Measurements from ENCODE around the gene MVB12A. TPM values are rescaled to one million over a fixed set of nuclear protein-coding genes. Genes with fewer than 3 reads are reported as not detected.

Gene MVB12A
- total RNA-seq, 1 donor from 2014 or later = 33.2 TPM

GRCh38 chr19:17448131-17448967, 28.5 kb downstream of the MVB12A start, which contains the start of gene TMEM221:
Gene TMEM221, minus strand, starts transcription at chr19:17448668. Its CDS starts 206 bp downstream, at chr19:17448462.
- H3K36me3 Mint-ChIP-seq = no peaks in the 10 kb centered on the region
- peak; percentile 83 for DNase-seq (ENCODE audit: low spot score)
- H3K36me3 ChIP-seq = no peaks in the 10 kb centered on the region
- peaks cover 17% of the 10 kb centered on the region for H3K27me3 Mint-ChIP-seq (ENCODE audit: insufficient read depth, low read depth)
- H4K20me1 ChIP-seq (ENCODE audit: low read depth) = no peaks in the 10 kb centered on the region
- H3K9ac ChIP-seq = no peak within 1 kb of the TSS
- H3K4me2 ChIP-seq = peak within 1 kb of the TSS; percentile 91
- H3K4me1 Mint-ChIP-seq = peaks cover 10% of the 10 kb centered on the region
- peaks cover 47% of the 10 kb centered on the region for H3K27me3 ChIP-seq
- peak within 1 kb of the TSS; percentile 78 for H3K4me3 Mint-ChIP-seq
- TF ChIP-seq EZH2phosphoT487 (IDR thresholded peaks at IDR 0.05) = no peak
- TF ChIP-seq, protein P1, sequence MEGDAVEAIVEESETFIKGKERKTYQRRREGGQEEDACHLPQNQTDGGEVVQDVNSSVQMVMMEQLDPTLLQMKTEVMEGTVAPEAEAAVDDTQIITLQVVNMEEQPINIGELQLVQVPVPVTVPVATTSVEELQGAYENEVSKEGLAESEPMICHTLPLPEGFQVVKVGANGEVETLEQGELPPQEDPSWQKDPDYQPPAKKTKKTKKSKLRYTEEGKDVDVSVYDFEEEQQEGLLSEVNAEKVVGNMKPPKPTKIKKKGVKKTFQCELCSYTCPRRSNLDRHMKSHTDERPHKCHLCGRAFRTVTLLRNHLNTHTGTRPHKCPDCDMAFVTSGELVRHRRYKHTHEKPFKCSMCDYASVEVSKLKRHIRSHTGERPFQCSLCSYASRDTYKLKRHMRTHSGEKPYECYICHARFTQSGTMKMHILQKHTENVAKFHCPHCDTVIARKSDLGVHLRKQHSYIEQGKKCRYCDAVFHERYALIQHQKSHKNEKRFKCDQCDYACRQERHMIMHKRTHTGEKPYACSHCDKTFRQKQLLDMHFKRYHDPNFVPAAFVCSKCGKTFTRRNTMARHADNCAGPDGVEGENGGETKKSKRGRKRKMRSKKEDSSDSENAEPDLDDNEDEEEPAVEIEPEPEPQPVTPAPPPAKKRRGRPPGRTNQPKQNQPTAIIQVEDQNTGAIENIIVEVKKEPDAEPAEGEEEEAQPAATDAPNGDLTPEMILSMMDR (IDR thresholded peaks at IDR 0.05) = peak; percentile 74
- peak; percentile 42 for TF ChIP-seq EZH2 (IDR thresholded peaks at IDR 0.05)
- no peak within 1 kb of the TSS for H3K27ac Mint-ChIP-seq
- no peaks in the 10 kb centered on the region for H3K4me1 ChIP-seq
- peaks cover 4% of the 10 kb centered on the region for H3K9me3 Mint-ChIP-seq
- no peaks in the 10 kb centered on the region for H3K9me3 ChIP-seq (ENCODE audit: low read depth)
- peak within 1 kb of the TSS; percentile 61 for H2AFZ ChIP-seq (replicated peaks)
- H3F3A ChIP-seq (ENCODE audit: low read depth) = peaks cover 18% of the 10 kb centered on the region
- peak within 1 kb of the TSS; percentile 60 for H3K4me3 ChIP-seq
- no peaks in the 10 kb centered on the region for H3K79me2 ChIP-seq (ENCODE audit: low read depth)
- no peak within 1 kb of the TSS for H3K27ac ChIP-seq

- Mint-ChIP-seq H3K9me3 (peaks cover 4% of the 10 kb centered on the region), H3K4me1 (peaks cover 25% of the 10 kb centered on the region), H3K36me3 (no peaks in the 10 kb centered on the region), H3K27me3 (ENCODE audit: insufficient read depth, low read depth) (peaks cover 32% of the 10 kb centered on the region), H3K27ac (no peak overlapping the region), H3K4me3 (peak overlapping the region; percentile 33)
- no peaks in the 10 kb centered on the region for H4K20me1 ChIP-seq (ENCODE audit: low read depth)
- H3F3A ChIP-seq (ENCODE audit: low read depth) = peaks cover 26% of the 10 kb centered on the region
- peaks cover 6% of the 10 kb centered on the region for H3K4me1 ChIP-seq
- no peak overlapping the region for H3K9ac ChIP-seq
- H3K4me2 ChIP-seq = no peak overlapping the region
- peaks cover 67% of the 10 kb centered on the region for H3K27me3 ChIP-seq
- no peak for TF ChIP-seq EZH2 (IDR thresholded peaks at IDR 0.05)
- TF ChIP-seq, protein P1 (IDR thresholded peaks at IDR 0.05) = no peak
- TF ChIP-seq EZH2phosphoT487 (IDR thresholded peaks at IDR 0.05) = no peak
- H3K79me2 ChIP-seq (ENCODE audit: low read depth) = no peaks in the 10 kb centered on the region
- no peak overlapping the region for H3K27ac ChIP-seq
- H3K4me3 ChIP-seq = no peak overlapping the region
- H3K9me3 ChIP-seq (ENCODE audit: low read depth) = no peaks in the 10 kb centered on the region
- no peaks in the 10 kb centered on the region for H3K36me3 ChIP-seq
- no peak for DNase-seq (ENCODE audit: low spot score)
- no peak overlapping the region for H2AFZ ChIP-seq (replicated peaks)
Observed at GRCh38 chr19:17450264-17451075, 30.6 kb downstream of the MVB12A start.

DNA sequence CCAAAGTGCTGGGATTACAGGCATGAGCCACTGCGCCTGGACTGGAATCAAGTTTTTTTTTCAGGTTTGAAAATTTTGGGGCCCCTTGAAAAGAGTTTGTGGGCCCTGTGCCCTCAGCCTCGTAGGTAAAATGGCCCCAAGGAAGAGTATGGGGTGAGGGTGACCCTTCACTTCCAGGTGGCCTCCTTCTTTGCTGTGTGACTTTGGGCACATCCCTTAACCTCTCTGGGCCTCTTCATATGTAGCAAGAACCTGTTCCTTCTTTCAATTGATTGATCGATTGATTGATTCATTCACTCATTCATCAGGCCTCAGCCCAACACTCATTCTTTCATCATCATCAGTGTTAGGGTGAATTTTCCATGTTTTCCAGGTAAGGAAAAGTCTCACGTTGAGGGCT, 32.0 kb downstream of the MVB12A start:
- no peak overlapping the region for H3K4me3 Mint-ChIP-seq
- Histone ChIP-seq H3F3A (ENCODE audit: low read depth) (peaks cover 31% of the 10 kb centered on the region), H3K4me2 (no peak overlapping the region), H3K4me3 (no peak overlapping the region), H3K27me3 (peaks cover 68% of the 10 kb centered on the region), H3K4me1 (peaks cover 6% of the 10 kb centered on the region), H3K27ac (no peak overlapping the region), H2AFZ (replicated peaks) (no peak overlapping the region), H3K79me2 (ENCODE audit: low read depth) (no peaks in the 10 kb centered on the region), H3K9ac (no peak overlapping the region), H3K9me3 (ENCODE audit: low read depth) (no peaks in the 10 kb centered on the region), H3K36me3 (no peaks in the 10 kb centered on the region), H4K20me1 (ENCODE audit: low read depth) (no peaks in the 10 kb centered on the region)
- peaks cover 4% of the 10 kb centered on the region for H3K9me3 Mint-ChIP-seq
- H3K27ac Mint-ChIP-seq = no peak overlapping the region
- H3K4me1 Mint-ChIP-seq = peaks cover 25% of the 10 kb centered on the region
- DNase-seq (ENCODE audit: low spot score) = no peak
- H3K27me3 Mint-ChIP-seq (ENCODE audit: insufficient read depth, low read depth) = peaks cover 37% of the 10 kb centered on the region
- TF ChIP-seq EZH2 (IDR thresholded peaks at IDR 0.05) (no peak), EZH2phosphoT487 (IDR thresholded peaks at IDR 0.05) (no peak)
- TF ChIP-seq, protein P1 (IDR thresholded peaks at IDR 0.05) = no peak
- no peaks in the 10 kb centered on the region for H3K36me3 Mint-ChIP-seq
